Lung (tissue), 12 donors: ENCODE data around the gene PTPN5. TPM values are rescaled to one million over a fixed set of nuclear protein-coding genes. Genes with fewer than 3 reads are reported as not detected.
A peak's percentile ranks its signal among the peaks of the same experiment; 100 is the strongest.

Source experiments
- ATAC-seq: fragments of 200-7000 bp; cut with Tn5 transposase; one replicate; pipeline ENCODE4 v1.9.1; 2020; ENCODE audit warnings: moderate number of reproducible peaks; ENCODE audit not compliant: insufficient read depth, low FRiP score
- DNase-seq, 3 donors: peaks; one replicate each; pipeline ENCODE4 v3.0.0-alpha.2; 2013 to 2017
- H3K27ac ChIP-seq, 2 donors: one replicate each; pipeline ENCODE4 v1.5.1; 2013; ENCODE audit warnings: mild to moderate bottlenecking in 2 of 2, moderate library complexity in 2 of 2, control low read depth in 1 of 2, inconsistent platforms in 1 of 2, low read depth in 1 of 2, low read length in 1 of 2
- H3K27me3 ChIP-seq, 3 donors: one replicate each; pipeline ENCODE4 v1.5.1; 2013; ENCODE audit warnings: low read length in 2 of 3; ENCODE audit not compliant: control insufficient read depth in 3 of 3, insufficient read depth in 3 of 3
- H3K36me3 ChIP-seq, 4 donors: one replicate each; pipeline ENCODE4 v1.5.1; 2013; ENCODE audit warnings: low read length in 4 of 4, mild to moderate bottlenecking in 1 of 4, moderate library complexity in 1 of 4; ENCODE audit not compliant: control insufficient read depth in 4 of 4, insufficient read depth in 4 of 4
- H3K4me1 ChIP-seq, 5 donors: one replicate each; pipeline ENCODE4 v1.5.1; 2013; ENCODE audit warnings: low read length in 5 of 5, mild to moderate bottlenecking in 2 of 5, moderate library complexity in 1 of 5; ENCODE audit not compliant: control insufficient read depth in 5 of 5, insufficient read depth in 5 of 5
- H3K4me3 ChIP-seq: one replicate; pipeline ENCODE4 v1.5.1; 2013; ENCODE audit warnings: mild to moderate bottlenecking, control low read depth, moderate library complexity
- H3K9ac ChIP-seq, 2 donors: one replicate each; pipeline ENCODE4 v1.5.1; 2013; ENCODE audit warnings: low read length in 2 of 2, control low read depth in 1 of 2; ENCODE audit not compliant: insufficient read depth in 1 of 2
- H3K9me3 ChIP-seq, 4 donors: one replicate each; pipeline ENCODE4 v1.5.1; 2013; ENCODE audit warnings: low read length in 3 of 4, mild to moderate bottlenecking in 1 of 4, moderate library complexity in 1 of 4; ENCODE audit not compliant: control insufficient read depth in 4 of 4, insufficient read depth in 3 of 4
- CTCF ChIP-seq: IDR thresholded peaks from 2 replicates; pipeline ENCODE4 v1.5.1; 2012; ENCODE audit warnings: mild to moderate bottlenecking; ENCODE audit errors: control extremely low read depth, extremely low read depth
- WGBS, 2 donors: extraction: QIAGEN DNeasy Blood & Tissue Kit; methylation state at CpG; one replicate each; pipeline ENCODE4 v1.1.7; 2013; 5-methylcytosine and 5-hydroxymethylcytosine counted together
- polyA plus RNA-seq, 2 donors: library from polyadenylated mRNA; stranded (reverse); fragments of 200-250 nt; gene quantifications; one replicate each; pipeline ENCODE4 v1.2.1, GENCODE V29; 2013
- total RNA-seq, 2 donors: library from RNA; depleted of rRNA in 1 of 2; stranded (reverse); fragments of >200 nt in 1 of 2; gene quantifications; one replicate each; pipeline ENCODE4 v1.2.1, GENCODE V29; 2014 to 2021
- donor health status: control.
- donor health status: control.
- donor health status: Bipolar disorder and iron deficiency.
- donor health status: healthy.
- donor health status: DM: yes; HTN: yes; CAD: no.

Gene PTPN5
- total and polyA plus RNA-seq, 4 donors, result 0.02 to 0.15 TPM; not detected in 2

- H3K4me3 ChIP-seq, result no peak overlapping the region
- no peaks in the 10 kb centered on the region for H3K9me3 ChIP-seq
- H3K27ac ChIP-seq, result no peak overlapping the region
- H3K36me3 ChIP-seq, result no peaks in the 10 kb centered on the region
- 61 to 71% methylated on average over 12 of the region's 12 CpGs for WGBS, 2 donors
- no peak for TF ChIP-seq CTCF
- DNase-seq, result peak in 2 of 3 donors; percentile 14 to 26
- peaks cover 0 to 6% (median 0%) of the 10 kb centered on the region in 5 donors for H3K4me1 ChIP-seq
- no peak overlapping the region for H3K9ac ChIP-seq
- H3K27me3 ChIP-seq, result no peaks in the 10 kb centered on the region
- ATAC-seq, result peak; percentile 41
Measured at GRCh38 chr11:18749681-18750319, 41.8 kb downstream of the PTPN5 start.

- peaks cover 0 to 6% (median 0%) of the 10 kb centered on the region in 5 donors for H3K4me1 ChIP-seq
Measured at GRCh38 chr11:18748766-18749365, 42.7 kb downstream of the PTPN5 start.

GRCh38 chr11:18745251-18745650 lies 46.3 kb downstream of the PTPN5 start:
- Histone ChIP-seq H3K27me3 (no peaks in the 10 kb centered on the region), H3K36me3 (no peaks in the 10 kb centered on the region), H3K4me3 (no peak overlapping the region), H3K9ac (no peak overlapping the region), H3K4me1 (peaks cover 0 to 6% (median 0%) of the 10 kb centered on the region in 5 donors), H3K27ac (no peak overlapping the region), H3K9me3 (no peaks in the 10 kb centered on the region)
- WGBS, 2 donors, result 84 to 97% methylated on average over 6 of the region's 6 CpGs
- no peak for ATAC-seq
- no peak for TF ChIP-seq CTCF
- DNase-seq, result no peak

More at GRCh38 chr11:18748766-18749365, 42.7 kb downstream of the PTPN5 start:
- no peak overlapping the region for H3K9ac ChIP-seq
- H3K36me3 ChIP-seq, result no peaks in the 10 kb centered on the region
- H3K27ac ChIP-seq, result no peak overlapping the region
- no peaks in the 10 kb centered on the region for H3K27me3 ChIP-seq
- TF ChIP-seq CTCF, result no peak
- ATAC-seq, result no peak
- no peak for DNase-seq
- 81 to 88% methylated on average over 13 of the region's 13 CpGs for WGBS, 2 donors
- H3K9me3 ChIP-seq, result no peaks in the 10 kb centered on the region
- no peak overlapping the region for H3K4me3 ChIP-seq
